D341Med (cell line): ENCODE data around the gene ZFP82.

Source experiments
- DNase-seq: peaks from one replicate; pipeline ENCODE4 v3.0.0; 2012; ENCODE audit warnings: low spot score

ZFP82 gene

GRCh38 chr19:36418287-36419001 lies at the start of gene ZFP82:
ZFP82 (minus strand) TSS chr19:36418644; CDS start chr19:36409789, 8,855 bp downstream.
- peak; percentile 98 for DNase-seq

- no peak for DNase-seq
Observed at GRCh38 chr19:36460046-36460445, 41.6 kb upstream of the ZFP82 start.

GRCh38 chr19:36456831-36457230 lies 38.4 kb upstream of the ZFP82 start:
- no peak for DNase-seq

DNA sequence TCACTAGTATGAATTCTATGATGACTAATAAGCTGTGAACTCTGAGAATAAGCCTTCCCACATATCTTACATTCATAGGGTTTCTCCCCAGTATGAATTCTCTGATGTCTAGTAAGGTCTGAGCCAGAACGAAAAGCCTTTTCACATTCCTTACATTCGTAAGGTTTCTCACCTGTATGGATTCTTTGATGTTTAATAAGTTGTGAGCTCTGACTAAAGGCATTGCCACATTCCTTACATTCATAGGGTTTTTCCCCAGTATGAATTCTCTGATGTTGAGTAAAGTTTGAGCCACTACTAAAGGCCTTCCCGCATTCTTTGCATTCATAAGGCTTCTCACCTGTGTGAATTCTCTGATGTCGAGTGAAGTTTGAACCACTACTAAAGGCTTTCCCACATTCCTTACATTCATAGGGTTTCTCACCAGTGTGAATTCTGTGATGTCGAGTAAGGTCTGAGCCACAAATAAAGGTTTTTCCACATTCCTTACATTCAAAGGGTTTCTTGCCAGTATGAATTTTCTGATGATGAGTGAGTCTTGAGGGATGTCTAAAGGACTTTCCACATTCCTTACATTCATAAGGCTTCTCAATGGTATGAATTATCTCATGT lies 30.7 kb upstream of the ZFP82 start:
- DNase-seq, result no peak

GRCh38 chr19:36441339-36441738 lies 22.9 kb upstream of the ZFP82 start:
- DNase-seq, result no peak

GRCh38 chr19:36436531-36436930 lies 18.1 kb upstream of the ZFP82 start:
- DNase-seq, result peak; percentile 38

DNA sequence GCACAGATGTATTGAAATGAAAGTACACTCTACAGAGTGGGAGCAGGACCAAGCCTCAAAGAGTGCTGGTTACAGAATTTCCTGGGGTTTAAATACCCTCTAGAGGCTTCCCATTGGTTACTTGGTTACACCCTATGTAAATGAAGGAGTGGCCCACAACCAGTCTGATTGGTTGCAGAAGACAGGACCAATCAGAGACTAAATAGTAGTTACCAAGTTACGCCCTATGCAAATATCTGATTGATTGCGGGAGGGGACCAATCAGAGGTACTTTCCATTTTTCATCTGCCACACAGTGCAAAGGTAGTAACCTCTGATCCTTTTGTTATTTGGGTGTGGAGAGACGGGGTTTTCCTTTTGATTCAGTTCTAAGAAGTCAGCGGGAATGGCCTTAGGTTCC lies 5.5 kb upstream of the ZFP82 start:
- DNase-seq, result no peak

- no peak for DNase-seq
Observed at GRCh38 chr19:36421749-36422481, 3.5 kb upstream of the ZFP82 start.

DNA sequence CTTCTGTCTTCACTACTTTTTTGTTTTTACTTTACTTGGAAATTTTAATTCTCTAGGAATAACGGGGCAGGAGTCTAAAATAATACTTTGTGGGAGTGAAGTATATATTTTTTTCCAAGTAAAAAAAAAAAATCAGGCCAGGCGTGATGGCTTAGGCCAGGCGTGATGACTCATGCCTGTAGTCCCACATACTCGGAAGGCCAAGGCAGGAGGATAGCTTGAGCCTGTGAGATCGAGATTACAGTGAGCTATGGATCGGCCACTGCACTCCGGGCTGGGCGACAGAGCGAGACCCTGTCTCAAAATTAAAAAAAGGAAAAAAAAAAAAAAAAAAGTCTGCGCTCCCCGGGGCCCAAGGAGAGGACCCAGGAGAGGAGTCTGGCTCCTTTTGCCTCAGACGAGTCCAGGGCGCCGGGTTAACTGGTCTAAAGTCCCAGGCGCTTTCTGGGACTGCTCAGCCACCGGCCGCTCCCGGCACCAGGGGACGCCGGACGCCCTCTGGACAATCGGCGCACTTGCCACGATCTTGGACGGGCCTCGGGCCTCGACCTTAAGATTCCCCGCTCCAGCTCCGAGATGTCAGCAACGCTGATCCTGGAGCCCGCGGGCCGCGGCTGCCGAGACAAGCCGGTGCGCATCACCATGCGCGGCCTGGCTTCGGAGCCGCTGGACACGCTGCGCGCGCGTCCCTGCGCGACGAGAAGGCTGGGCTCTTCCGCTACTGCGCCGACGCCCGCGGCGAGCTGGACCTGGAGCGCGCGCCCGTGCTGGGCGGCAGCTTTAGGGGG lies 2.7 kb upstream of the ZFP82 start:
- DNase-seq, result no peak

DNA sequence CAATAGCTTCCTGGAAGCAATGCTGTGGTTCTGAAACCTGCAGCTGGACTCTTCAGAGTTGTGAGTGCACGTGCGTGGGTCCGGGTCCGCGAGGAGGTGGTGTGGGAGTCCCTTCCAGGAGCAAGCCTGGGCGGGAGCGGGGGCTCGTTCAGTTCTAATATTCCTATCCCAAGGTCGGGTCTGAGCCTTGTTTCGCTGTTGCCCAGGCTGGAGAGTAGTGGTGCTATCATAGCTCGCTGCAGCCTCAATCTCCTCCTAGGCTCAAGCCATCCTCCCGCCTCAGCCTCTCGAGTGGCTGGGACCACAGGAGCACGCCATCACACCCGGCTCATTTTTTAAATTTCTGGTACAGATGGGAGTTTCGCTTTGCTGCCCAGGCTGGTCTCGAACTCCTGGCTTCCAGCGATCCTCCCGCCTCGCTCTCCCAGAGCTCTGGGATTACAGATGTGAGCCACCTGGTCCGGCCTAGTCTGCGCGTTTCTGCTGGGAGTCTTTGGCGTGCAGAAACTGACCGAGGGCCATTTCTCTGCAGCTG lies 625 bp downstream of the ZFP82 start:
- peak; percentile 41 for DNase-seq

- DNase-seq, result no peak
Observed at GRCh38 chr19:36409841-36410240, 8.6 kb downstream of the ZFP82 start.

DNA sequence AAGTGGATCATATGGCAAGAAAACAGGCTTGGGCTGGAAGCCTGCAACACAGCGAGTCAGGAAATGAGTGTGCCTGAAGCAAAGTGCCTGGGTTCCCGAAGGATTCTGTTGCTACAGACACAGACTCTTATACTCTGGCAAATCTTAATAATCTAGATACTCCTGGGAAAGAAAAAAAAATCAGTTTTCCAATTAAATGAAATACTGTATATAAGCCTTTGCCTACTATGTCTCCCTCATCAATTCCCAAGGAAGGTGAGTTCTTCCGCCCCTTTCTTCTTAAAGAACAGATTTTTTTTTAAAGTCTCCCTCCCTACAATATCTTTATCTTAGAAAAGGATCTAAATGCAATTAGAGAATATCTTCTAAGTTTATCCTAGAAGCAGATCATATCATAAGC lies 10.3 kb downstream of the ZFP82 start:
- DNase-seq, result no peak

- no peak for DNase-seq
Observed at GRCh38 chr19:36404498-36404897, 13.9 kb downstream of the ZFP82 start.

- DNase-seq, result no peak
Observed at GRCh38 chr19:36401475-36401874, 17.0 kb downstream of the ZFP82 start.

- DNase-seq, result no peak
Observed at GRCh38 chr19:36398571-36398970, 19.9 kb downstream of the ZFP82 start.

GRCh38 chr19:36392916-36393673 lies 25.3 kb downstream of the ZFP82 start:
- no peak for DNase-seq

DNA sequence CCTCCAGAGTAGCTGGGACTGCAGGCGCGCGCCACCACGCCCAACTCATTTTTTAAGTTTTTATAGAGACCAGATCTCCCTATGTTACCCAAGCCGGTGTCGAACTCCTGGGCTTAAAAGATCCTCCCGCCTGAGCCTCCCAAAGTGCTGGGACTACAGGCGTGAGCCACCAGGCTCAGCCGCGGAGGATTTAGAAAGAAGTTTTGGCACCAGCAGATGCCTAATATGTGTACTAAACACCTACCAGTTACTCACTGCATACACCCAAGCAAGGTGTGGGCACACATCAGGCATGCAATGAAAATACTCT lies 39.0 kb downstream of the ZFP82 start:
- no peak for DNase-seq

DNA sequence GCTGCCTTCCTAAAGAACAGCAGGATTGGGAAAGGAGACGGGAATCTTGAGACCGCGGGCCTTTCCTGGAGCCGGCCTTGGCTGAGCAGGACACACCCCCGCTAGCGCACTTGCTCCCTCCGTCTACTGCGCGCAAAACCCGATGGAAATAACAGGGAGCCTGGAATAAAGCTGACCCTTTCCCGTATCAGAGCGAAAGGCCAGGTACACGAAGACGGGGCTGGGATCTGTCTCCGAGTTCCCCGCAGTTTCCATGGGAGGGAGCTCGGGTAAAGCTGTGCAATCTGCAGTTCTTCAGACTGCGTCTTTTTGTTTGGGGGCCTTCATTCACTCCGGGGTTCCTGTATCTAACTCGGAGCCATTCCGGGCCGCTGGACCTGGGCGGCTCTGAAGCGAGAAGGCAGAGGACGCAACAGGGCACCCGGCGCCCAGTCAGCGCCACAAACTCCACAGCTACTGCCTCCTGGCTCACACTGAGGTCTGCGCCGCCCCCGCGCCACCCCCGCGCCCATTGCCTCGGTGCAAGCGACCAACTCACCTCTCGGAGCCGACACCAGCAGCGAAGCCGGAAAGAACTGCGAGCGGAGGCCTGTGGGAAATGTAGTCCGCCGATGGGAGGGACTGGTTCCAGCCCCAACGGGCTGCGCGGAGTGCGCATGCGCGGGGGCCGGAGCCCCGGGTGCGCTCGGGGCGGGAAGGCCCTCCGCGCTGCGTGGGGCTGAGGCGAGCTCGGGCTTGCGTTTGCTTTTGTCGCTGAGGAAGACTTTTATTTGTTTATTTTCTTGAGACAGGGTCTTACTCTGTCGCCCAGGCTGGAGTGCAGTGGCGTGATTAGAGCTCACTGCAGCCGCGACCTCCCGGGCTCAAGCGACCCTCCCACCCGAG lies 39.6 kb downstream of the ZFP82 start, which contains the start of gene ZFP14:
TSS of gene ZFP14 (minus strand) at position 577 of the 885 bp plus-strand sequence. CDS start 11,309 bp downstream, outside the sequence.
- DNase-seq, result peak; percentile 100

DNA sequence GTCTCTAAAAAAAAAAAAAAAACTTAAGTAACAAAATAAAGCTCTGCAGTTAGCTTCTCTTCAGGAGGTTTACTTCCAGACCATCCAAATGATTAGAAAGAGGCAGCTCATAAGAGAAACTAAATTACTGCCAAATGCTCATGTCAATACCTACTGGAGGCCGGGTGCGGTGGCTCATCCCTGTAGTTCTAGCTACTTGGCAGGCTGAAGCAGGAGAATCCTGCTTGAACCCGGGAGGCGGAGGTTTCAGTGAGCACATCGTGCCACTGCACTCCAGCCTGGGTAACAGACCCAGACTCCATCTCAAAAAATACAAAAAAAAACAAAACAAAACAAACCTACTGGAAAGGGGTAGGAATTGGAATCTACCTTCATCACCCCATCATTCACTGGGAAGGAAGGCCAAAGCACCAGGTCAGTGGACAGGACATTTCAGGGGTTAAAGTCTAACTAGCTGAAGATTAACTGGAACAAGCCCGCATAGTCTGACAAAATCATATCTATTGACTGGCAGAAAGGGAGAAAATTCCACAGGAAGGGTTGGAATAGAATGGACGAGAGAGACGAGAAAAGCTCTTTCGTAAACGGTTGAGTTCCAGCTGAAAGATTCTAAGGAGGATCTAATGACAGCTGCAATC lies 40.8 kb downstream of the ZFP82 start:
- no peak for DNase-seq

- no peak for DNase-seq
Observed at GRCh38 chr19:36373638-36374156, 44.7 kb downstream of the ZFP82 start.
